T-helper 1 cell (primary cell): ENCODE results near the gene TNXB.
"Not testable (repeated sequence)": the region's sequence is repeated elsewhere in the genome, so short reads cannot be mapped to it uniquely, and the experiment has no call there.

Source experiments
- DNase-seq, 5 donors: peaks; one replicate each; pipeline ENCODE4 v3.0.0-alpha.2; 2012 to 2020

Gene TNXB

DNA sequence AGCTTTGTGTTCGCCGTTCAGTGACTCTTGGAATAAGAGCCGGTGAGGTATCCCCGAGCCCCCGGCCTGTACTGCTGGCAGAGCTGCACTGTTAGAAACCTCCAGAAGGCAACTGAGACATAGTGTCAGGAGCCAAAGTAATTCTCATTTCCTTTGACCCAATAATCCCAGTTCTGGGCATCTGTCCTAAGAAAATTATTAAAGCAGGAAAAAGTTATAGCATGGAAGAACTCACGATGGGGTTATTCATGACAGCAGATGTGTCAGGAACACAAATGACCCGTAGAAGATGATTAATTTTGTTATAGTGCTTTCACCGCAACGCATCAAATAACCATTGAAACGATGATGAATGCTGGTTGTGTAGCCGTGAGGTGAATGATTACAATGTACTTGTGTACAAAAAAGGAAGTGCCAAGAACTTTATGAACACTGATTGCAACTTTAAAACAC, 50.6 kb downstream of the TNXB start:
- no peak for DNase-seq

DNA sequence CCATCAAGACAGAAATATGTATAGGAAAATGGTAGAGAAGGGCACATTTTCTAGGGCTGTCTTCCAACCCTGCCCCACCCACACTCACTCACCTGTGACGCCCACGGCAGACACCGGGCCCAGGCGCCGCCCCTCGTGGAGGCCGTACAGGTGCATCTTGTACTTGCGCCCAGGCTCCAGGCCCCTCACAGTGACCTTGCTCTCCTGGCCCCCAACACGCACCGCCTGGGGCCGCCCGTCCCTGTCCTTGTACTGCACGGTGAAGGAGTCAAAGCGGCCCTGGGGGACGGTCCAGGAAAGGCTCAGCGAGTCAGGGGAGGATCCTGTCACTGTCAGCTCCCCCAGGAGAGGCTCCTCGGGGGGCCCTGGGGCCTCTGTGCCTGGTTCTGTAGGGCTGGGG, 51.2 kb downstream of the TNXB start:
- DNase-seq = no peak

DNA sequence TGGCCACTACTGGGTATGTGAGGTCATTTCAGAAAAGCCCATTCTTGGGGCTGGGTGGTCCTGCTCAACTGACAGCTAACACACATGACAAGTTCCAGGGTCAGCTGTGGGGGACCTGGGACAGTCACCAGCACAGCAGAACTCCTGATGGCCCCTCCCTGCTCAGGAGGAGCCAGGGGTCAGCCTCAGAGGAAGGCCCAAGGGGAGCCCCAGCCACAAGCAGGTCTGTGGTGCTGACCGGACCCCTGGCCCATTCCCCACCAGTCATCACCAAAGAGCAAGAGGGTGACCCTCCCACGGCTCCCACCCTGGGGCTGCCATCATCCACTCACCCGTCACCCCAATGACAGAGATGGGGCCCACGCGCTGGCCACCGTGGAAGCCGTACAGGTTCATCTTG, 52.9 kb downstream of the TNXB start:
- no peak for DNase-seq

DNA sequence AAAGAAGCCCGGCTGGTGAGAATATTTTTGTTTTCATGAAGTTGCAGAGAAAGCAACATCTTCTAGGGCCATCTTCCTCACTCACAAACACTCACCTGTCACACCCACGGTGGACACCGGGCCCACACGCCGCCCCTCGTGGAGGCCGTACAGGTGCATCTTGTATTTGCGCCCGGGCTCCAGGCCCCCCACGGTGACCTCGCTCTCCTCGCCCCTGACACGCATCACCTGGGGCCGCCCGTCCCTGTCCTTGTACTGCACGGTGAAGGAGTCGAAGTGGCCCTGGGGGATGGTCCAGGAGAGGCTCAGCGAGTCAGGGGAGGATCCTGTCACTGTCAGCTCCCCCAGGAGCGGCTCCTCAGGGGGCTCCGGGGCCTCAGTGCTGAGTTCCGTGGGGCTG, 53.4 kb downstream of the TNXB start:
- not testable (repeated sequence) for DNase-seq

DNA sequence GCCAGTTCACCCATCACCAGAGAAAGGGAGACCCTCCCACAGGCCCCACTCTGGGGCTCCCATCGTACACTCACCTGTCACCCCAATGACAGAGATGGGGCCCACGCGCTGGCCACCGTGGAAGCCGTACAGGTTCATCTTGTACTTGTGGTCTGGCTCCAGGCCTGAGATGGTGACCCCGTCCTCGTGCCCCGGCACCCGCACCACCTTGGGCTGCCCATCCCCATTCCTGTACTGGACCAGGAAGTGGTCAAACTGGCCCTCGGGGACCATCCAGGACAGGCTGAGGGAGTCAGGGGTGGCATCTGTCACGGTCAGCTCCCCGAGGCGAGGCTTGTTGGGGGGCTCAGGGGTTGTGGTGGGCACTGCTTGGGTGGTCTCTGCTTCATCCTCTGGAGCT, 55.8 kb downstream of the TNXB start:
- not testable (repeated sequence) for DNase-seq

DNA sequence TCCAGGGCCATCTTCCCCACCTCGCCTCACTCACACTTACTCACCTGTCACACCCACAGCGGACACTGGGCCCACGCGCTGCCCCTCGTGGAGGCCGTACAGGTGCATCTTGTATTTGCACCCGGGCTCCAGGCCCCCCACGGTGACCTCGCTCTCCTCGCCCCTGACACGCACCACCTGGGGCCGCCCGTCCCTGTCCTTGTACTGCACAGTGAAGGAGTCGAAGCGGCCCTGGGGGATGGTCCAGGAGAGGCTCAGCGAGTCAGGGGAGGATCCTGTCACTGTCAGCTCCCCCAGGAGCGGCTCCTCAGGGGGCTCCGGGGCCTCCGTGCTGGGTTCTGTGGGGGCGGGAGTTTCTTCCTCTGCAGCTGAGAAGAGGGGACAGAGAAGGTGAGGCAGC, 56.5 kb downstream of the TNXB start:
- not testable (repeated sequence) for DNase-seq

DNA sequence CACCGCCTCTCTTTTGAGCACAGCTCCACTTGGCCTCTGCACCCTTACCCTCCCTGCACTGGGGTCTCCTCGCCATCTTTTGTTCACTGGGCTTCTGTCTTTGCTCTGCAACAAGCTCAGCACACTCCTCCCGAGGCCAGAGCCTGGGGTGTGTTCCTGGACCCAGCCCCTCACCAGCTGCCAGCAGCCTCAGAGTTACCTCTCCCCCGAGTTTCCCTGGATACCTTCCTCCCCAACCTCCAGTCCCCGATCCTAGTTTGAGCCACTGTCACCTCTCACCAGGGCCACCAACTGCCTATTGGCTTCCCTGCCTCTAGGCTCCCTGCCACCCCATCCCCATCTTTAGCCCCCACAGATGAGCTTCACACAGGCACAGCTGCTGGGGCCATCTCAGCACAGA, 58.6 kb downstream of the TNXB start:
- no peak for DNase-seq

DNA sequence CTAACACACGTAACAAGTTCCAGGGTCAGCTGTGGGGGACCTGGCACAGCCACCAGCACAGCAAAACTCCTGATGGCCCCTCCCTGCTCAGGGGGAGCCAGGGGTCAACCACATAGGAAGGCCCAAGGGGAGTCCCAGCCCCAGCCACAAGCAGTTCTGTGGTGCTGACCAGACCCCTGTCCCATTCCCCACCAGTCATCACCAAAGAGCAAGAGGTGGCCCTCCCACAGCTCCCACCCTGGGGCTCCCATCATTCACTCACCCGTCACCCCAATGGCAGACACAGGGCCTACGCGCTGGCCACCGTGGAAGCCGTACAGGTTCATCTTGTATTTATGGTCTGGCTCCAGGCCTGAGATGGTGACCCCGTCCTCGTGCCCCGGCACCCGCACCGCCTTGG, 59.4 kb downstream of the TNXB start:
- not testable (repeated sequence) for DNase-seq

DNA sequence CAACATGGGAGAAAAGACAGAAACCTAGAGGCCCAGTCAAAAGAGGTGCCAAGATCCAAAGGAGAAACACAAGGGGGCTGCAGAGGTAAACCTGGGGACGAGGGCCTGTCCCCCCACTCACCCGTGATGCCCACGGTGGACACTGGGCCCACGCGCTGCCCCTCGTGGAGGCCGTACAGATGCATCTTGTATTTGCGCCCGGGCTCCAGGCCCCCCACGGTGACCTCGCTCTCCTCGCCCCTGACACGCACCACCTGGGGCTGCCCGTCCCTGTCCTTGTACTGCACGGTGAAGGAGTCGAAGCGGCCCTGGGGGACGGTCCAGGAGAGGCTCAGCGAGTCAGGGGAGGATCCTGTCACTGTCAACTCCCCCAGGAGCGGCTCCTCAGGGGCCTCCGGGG, 60.0 kb downstream of the TNXB start:
- not testable (repeated sequence) for DNase-seq

DNA sequence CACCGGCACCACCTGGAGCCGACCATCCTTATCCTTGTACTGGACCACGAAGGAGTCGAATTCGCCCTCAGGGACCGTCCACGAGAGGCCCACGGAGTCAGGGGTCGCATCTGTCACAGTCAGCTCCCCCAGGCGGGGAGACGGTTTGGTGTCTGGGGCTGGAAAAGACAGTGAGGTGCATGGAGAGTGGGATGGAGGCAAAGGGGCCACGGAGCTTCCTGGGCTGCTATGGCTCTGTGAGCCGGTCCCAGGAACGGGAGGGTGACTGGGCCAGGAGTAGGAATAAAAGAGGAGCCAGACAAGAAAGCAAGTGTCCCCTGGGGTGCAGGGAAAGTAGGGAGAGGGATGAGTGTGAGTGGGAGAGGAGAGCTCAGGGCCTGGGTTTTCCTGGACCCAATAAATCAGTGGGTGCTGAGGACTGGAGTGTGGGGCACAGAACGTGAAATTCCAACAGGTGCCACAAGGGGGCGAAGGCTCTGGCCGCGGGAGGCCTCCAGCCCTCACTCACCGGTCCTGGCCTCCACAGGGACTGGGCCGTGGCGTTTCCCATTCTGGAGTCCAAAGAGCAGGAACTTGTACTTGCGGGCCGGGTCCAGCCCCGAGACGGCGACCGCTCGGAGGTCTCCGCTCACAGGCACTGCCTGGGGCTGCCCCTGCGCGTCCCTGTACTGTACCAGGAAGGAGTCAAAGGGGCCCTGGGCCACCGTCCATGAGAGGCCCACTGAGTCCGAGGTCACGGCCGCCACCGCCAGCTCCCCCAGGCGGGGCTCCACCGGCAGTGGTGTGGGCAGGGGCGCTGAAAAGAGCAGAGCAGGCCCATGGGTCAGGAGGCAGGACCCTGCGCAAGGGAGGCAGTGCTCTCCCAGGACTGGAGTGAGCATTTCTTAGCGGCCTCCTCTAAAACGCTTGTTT, 61.0 kb downstream of the TNXB start:
- peak; percentile 23 to 60 (median 47) for DNase-seq

DNA sequence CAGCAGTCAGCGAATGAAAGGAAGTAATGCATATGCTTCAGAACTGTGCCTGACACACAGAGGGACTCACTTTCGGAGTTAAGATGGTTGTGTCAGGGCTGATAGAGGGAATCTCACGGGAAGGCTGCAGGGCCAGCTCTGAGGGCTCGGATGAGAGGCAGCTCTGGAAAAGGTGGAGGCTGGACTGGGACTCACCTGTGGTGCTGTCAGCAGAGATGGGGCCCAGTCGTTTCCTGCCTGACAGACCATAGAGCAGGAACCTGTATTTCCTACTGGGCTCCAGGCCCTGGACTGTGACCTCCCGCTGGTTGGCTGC, 61.6 kb downstream of the TNXB start:
- DNase-seq = no peak

DNA sequence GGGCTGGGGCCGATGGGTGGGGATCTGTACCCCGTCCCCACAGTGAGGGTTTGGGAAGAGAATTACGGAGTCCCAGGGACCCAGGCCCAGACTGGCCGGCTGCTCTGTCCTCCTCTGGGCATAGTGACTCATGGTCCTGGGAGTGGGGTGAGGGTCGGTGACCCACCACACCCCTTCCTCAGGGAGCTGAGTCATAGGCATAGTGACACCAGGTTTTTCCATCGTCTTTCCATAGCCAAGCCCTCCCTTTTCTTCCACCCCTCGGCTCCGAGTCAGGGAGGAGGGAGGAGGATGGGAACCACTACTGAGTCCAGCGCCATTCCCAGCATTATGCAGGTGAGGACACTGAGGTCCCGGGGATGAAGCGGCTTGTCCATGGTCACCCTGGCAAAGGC, 62.1 kb downstream of the TNXB start:
- DNase-seq = no peak

DNA sequence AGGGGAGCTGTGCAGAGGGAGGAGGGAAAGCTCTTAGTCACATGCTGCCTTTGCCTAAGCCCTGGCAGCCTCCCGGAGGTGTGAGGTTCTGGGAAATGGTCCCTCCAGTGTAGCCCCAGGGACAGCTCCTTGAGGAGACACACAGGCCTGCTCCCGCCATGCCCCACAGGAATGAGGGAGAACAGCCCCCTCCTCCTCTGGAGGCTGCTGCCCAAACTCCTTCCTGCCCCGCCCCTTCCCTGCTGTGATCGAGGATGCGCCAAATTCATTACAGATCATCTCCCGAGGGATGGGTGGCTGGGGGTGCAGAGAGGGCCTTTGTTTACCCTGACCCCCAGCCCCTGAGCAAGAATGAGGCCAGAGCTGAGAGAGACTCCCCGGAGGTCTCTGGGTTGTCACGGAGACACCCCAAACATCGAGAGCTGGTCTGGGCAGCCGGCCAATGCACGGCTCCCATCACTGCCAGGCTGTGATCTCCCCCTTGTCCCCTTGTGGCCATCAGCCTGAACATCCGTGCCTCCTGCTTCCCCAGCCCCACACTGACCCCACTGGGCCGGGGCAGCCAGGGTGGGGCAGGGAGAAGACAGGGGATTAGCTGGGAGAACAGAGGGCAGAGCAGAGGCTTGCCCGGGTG, 62.6 kb downstream of the TNXB start:
- DNase-seq = no peak

DNA sequence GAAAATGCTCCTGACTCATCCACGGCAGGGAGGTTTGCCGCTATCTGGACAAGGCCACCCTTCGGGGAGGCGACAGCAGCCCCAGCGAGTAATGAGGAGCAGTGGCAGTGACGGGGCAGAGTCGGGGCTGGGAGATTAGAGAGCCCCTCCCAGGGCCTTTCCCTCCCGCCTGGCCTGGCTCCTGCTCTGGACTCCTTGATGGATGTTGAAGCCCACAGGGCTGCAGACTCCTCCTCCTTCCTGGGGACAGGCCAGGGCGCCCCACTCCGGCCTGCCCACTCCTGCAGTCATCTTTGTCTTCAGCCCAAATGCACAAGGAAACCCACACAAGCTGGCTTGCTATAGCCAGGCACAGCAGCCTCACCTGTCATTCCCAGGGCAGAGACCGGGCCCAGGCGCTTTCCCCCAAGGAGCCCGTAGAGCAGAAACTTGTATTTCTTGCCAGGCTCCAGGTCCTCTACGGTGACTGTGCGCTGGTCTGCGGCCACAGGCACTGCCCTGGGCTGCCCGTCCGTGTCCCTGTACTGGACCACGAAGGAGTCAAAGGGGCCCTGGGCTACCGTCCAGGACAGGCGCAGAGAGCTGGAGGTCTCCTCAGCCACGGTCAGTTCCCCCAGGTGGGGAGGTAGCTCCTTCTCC, 63.2 kb downstream of the TNXB start:
- no peak for DNase-seq

DNA sequence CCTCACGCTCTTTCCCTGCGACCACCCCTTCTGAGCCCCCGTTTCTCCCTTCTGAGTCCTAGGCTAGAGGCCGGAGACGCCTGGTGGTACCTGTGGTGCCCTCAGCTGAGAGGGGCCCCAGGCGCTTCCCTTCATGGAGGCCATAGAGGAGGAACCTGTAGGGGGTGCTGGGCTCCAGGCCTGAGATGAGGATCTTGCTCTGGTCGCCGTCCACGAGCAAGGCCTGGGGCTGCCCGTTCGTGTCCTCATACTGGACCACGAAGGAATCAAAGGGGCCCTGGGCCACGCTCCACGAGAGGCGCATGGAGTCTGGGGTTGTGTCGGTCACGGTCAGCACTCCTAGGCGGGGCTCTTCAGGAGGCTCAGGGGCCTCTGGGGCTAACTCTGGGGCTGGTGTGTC, 64.2 kb downstream of the TNXB start:
- DNase-seq = not testable (repeated sequence)

DNA sequence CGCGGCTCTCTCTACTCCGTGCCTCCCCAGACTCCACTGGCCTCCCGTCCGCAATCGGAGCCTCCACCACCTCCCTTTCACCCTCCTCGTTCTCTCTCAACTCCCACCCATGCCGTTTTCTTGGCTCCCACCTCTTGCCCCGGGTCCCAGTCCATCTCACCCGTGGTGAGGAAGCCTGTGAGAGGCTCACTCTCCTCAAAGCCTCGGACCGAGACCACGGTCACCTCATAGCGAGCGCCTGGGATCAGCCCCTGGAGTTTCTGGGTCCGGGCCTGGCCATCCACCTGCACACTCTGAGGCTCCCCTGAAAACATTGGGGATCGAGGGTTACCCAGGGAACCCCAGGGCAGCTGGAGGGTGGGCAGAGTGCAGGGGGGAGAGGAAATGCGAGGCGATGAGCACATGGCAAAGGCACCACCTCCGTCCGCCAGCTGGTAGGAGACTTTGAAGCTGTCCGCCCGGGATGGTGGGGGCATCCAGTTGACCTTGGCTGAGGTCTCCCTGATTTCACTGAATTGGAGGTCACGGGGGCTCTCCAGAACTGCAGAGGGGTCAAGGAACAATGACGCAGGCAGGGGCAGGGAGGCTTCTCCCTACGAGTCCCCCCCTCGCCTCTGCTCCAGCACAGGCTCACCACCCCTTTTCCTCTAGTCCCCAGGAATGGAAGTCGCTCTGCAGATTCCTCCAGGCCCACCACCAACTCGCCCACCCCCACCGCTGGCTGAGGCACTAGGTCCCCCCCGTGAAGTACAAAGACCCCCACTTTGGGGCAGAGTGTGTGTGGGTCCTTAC, 65.4 kb downstream of the TNXB start:
- not testable (repeated sequence) for DNase-seq

DNA sequence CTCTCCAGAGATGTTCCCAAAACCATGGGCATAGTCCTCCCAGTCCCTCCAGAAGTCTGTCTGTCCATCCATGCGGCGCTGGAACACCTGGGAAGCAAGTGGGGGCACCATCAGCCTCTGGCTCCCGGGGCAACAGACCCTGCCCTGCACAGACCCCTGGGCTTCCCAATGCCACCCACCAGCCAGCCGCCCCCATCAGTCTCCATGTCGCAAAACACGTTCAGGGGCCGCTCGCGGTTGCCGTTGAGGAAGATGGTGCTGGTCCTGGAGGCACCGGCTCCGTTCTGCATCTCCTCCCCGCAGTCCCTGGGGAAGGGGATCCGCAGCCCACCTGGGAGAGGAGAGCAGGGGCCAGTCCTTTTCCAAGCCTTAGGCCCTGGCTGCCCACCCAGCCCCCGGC, 66.9 kb downstream of the TNXB start:
- DNase-seq = not testable (repeated sequence)

DNA sequence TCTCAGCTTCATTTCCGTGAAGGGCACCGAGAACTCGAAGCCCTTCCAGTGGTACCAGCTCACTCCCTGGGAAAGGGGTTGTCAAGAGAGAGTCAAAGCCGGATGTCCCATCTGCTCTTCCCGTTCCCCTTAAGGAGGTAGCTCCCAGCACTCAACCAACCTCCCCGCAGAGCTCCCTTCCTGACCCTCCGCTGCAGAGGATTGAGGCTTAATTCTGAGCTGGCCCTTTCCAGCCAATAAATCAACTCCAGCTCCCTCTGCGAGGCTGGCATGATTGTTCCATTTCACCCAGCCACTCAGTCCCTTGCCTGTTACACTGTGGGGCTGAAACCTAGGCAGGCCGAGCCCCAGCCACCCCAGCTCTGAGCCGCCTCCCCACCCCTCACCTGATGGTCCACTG, 67.8 kb downstream of the TNXB start:
- not testable (repeated sequence) for DNase-seq

DNA sequence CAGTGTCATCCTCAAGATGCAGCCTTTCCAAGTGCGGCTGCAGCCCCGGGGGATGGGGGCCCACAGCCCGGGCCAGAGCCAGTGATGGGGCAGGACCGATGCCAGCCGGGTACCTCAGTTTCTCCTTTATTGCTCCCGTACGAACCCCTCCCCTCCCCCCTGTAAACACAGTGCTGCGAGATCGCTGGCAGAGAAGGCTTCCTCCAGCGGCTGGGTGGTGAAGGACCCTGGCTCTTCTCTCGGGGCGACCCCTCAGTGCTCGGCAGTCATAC, 68.2 kb downstream of the TNXB start:
- DNase-seq = not testable (repeated sequence)

DNA sequence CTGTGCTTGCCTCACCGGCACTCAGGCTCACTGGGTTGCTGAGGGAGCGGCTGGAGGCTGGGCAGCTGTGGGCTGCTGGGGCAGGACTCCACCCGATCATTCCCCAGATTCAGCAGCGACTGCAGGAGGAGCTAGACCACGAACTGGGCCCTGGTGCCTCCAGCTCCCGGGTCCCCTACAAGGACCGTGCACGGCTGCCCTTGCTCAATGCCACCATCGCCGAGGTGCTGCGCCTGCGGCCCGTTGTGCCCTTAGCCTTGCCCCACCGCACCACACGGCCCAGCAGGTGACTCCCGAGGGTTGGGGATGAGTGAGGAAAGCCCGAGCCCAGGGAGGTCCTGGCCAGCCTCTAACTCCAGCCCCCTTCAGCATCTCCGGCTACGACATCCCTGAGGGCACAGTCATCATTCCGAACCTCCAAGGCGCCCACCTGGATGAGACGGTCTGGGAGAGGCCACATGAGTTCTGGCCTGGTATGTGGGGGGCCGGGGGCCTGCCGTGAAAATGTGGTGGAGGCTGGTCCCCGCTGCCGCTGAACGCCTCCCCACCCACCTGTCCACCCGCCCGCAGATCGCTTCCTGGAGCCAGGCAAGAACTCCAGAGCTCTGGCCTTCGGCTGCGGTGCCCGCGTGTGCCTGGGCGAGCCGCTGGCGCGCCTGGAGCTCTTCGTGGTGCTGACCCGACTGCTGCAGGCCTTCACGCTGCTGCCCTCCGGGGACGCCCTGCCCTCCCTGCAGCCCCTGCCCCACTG, 68.7 kb downstream of the TNXB start:
- DNase-seq = not testable (repeated sequence)

DNA sequence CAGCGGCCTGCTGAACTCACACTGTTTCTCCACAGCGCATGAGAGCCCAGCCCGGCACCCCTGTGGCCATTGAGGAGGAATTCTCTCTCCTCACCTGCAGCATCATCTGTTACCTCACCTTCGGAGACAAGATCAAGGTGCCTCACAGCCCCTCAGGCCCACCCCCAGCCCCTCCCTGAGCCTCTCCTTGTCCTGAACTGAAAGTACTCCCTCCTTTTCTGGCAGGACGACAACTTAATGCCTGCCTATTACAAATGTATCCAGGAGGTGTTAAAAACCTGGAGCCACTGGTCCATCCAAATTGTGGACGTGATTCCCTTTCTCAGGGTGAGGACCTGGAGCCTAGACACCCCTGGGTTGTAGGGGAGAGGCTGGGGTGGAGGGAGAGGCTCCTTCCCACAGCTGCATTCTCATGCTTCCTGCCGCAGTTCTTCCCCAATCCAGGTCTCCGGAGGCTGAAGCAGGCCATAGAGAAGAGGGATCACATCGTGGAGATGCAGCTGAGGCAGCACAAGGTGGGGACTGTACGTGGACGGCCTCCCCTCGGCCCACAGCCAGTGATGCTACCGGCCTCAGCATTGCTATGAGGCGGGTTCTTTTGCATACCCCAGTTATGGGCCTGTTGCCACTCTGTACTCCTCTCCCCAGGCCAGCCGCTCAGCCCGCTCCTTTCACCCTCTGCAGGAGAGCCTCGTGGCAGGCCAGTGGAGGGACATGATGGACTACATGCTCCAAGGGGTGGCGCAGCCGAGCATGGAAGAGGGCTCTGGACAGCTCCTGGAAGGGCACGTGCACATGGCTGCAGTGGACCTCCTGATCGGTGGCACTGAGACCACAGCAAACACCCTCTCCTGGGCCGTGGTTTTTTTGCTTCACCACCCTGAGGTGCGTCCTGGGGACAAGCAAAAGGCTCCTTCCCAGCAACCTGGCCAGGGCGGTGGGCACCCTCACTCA, 69.5 kb downstream of the TNXB start:
- not testable (repeated sequence) for DNase-seq
